Measurements from ENCODE around the gene SLC16A1.

DNA sequence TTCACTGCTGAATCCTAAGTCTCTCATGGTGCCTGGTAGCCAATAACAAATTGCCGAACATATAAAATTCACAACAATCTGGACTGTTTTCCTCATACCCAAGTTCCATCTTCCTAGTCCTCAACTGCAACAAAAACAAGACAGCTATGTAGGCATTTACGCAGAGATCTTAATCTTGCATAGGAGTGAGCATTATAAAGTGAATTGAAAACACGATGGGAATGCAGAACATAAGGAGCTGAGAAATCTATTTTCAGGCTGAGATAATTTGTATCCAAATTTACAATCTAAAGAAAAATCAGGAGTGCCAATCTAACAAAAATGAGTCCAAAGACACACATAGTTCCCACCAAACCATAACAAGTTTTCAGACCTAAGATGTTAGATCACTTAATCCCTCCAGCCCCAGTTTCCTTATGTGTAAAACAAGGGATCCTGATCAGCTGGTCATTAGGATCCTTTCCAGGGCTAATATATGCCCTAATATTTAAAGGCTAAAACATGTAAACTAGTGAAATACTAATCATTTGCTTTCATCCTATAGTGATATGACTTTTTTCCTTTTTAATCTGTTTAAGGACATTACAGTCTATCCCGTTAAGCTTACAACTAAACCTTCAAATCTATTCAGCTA, 1.9 kb downstream of the SLC16A1 start:
- TF ChIP-seq EZH2 (IDR thresholded peaks at IDR 0.05; ENCODE audit: borderline replicate concordance, low read depth, low read length, poor library complexity, severe bottlenecking) (no peak), CTCF (conservative IDR thresholded peaks at IDR 0.05; ENCODE audit: low read depth, low read length) (no peak)
